ENCODE data around the gene UBA6. TPM values are rescaled to one million over a fixed set of nuclear protein-coding genes. Genes with fewer than 3 reads are reported as not detected.

UBA6 gene
- total RNA-seq, 3 donors from 2014 or later: 37.8 to 85.5 (median 50.5) TPM

DNA sequence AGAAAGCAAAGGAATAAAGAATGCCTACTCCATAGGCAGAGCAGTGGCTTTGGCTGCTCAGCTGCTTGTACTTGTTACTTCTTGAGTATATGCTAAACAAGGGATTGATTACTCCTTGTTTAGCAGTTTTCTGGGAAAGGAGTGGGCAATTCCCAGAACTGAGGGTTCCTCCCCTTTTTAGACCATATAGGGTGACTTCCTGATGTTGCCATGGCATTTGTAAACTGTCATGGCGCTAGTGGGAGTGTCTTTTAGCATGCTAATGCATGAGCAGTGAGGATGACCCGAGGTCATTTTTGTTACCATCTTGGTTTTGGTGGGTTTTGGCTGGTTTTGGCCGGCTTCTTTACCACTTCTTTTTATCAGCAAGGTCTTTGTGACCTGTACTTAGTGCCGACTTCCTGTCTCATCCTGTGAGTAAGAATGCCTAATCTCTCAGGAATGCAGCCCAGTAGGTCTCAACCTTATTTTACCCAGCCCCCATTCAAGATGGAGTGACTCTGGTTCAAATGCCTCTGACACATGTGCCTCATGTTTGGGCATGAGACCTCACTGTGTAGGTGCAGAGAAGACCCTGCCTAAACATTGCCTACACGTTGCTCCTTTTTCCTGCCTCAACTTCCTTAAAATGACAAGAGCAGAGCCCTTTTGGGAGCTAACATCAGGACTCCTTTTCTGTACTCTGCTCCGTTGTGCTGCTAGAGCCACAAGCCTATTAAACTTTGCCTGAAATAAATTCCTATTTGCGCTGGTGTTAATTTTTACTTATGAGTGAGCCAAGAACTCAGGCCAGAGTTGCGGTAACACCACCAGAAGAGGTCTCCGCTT, 21.0 kb upstream of the UBA6 start:
- no peaks in the 10 kb centered on the region for H3K27me3 ChIP-seq
- intact Hi-C loops (cut with DNase I; ENCODE audit: low total_unique reads): no loop called here
- TF ChIP-seq POLR2A (IDR thresholded peaks at IDR 0.05): no peak
- TF ChIP-seq POLR2AphosphoS5 (IDR thresholded peaks at IDR 0.05): no peak
- no peak for TF ChIP-seq CTCF (IDR thresholded peaks at IDR 0.05)

DNA sequence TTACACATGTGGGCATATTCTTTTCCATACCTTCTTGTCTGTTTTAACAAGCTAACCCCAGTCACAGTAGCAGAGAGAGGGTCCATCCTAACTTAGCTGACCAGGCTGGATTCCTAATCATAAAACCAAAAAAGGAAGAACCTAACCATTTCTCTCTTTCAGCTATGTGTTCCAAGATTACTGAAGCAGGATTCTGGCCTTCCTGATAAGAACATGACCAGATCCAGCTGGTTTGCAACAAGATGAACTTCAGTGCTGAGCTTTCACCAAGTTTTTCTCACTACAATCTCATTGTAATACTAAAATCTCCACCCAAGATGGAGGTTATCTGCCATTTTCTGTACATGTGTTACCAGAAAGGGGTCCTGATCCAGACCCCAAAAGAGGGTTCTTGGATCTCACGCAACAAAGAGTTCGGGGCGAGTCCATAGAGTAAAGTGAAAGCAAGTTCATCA, 20.4 kb upstream of the UBA6 start:
- TF ChIP-seq POLR2AphosphoS5 (IDR thresholded peaks at IDR 0.05) (no peak), POLR2A (IDR thresholded peaks at IDR 0.05) (no peak), CTCF (IDR thresholded peaks at IDR 0.05) (no peak)
- no peak overlapping the region for H3K27ac ChIP-seq
- no peak overlapping the region for H3K4me3 ChIP-seq
- intact Hi-C loops (cut with DNase I; ENCODE audit: low total_unique reads): no loop called here
- H3K36me3 ChIP-seq: no peaks in the 10 kb centered on the region
- H3K9me3 ChIP-seq: no peaks in the 10 kb centered on the region
- no peaks in the 10 kb centered on the region for H3K27me3 ChIP-seq
- no peak for DNase-seq (ENCODE audit: low spot score in 2 of 2)
- no peaks in the 10 kb centered on the region for H3K4me1 ChIP-seq

More for the DNA sequence above, 21.0 kb upstream of the UBA6 start:
- DNase-seq (ENCODE audit: low spot score in 2 of 2): no peak
- Histone ChIP-seq H3K4me3 (no peak overlapping the region), H3K9me3 (no peaks in the 10 kb centered on the region), H3K4me1 (no peaks in the 10 kb centered on the region), H3K36me3 (no peaks in the 10 kb centered on the region), H3K27ac (no peak overlapping the region)

GRCh38 chr4:67719953-67720617, 19.1 kb upstream of the UBA6 start:
- no peak overlapping the region for H3K4me3 ChIP-seq
- H3K27ac ChIP-seq: no peak overlapping the region
- TF ChIP-seq POLR2AphosphoS5 (IDR thresholded peaks at IDR 0.05) (no peak), CTCF (IDR thresholded peaks at IDR 0.05) (no peak)
- no peak for DNase-seq (ENCODE audit: low spot score in 2 of 2)
- intact Hi-C loops (cut with DNase I; ENCODE audit: low total_unique reads): no loop called here
- no peaks in the 10 kb centered on the region for H3K9me3 ChIP-seq
- no peaks in the 10 kb centered on the region for H3K27me3 ChIP-seq
- no peaks in the 10 kb centered on the region for H3K36me3 ChIP-seq
- no peaks in the 10 kb centered on the region for H3K4me1 ChIP-seq

- DNase-seq (ENCODE audit: low spot score in 2 of 2): no peak
- H3K27ac ChIP-seq: no peak overlapping the region
- TF ChIP-seq POLR2A (IDR thresholded peaks at IDR 0.05) (no peak), POLR2AphosphoS5 (IDR thresholded peaks at IDR 0.05) (no peak), CTCF (IDR thresholded peaks at IDR 0.05) (no peak)
- intact Hi-C loops (cut with DNase I; ENCODE audit: low total_unique reads): no loop called here
- H3K27me3 ChIP-seq: no peaks in the 10 kb centered on the region
- H3K36me3 ChIP-seq: no peaks in the 10 kb centered on the region
- H3K4me1 ChIP-seq: no peaks in the 10 kb centered on the region
- H3K9me3 ChIP-seq: no peaks in the 10 kb centered on the region
- no peak overlapping the region for H3K4me3 ChIP-seq
Measured at GRCh38 chr4:67718848-67719247, 17.9 kb upstream of the UBA6 start.

DNA sequence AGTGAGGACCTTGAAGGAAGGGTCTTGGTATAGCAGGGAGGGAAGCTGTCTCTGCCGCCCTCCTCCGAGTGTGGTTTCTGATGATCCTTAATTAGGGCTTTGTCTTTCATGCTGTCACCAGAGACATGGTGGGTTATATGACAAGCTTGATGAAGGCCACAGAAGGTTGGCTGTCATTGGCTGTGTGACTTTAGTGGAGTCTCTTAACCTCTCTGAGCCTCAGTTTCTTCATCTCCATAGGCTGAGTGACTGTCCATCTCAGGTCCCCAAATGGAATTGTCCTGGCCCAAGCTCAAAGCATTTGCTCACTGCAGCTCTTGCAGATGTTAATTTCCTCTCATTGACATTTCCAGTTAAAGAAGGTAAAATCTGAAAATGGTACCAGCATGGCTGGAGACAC, 16.6 kb upstream of the UBA6 start:
- no peaks in the 10 kb centered on the region for H3K27me3 ChIP-seq
- H3K27ac ChIP-seq: no peak overlapping the region
- no peak overlapping the region for H3K4me3 ChIP-seq
- H3K36me3 ChIP-seq: no peaks in the 10 kb centered on the region
- intact Hi-C loops (cut with DNase I; ENCODE audit: low total_unique reads): no loop called here
- no peaks in the 10 kb centered on the region for H3K4me1 ChIP-seq
- no peaks in the 10 kb centered on the region for H3K9me3 ChIP-seq
- TF ChIP-seq CTCF (IDR thresholded peaks at IDR 0.05): no peak
- TF ChIP-seq POLR2AphosphoS5 (IDR thresholded peaks at IDR 0.05): no peak
- TF ChIP-seq POLR2A (IDR thresholded peaks at IDR 0.05): no peak
- no peak for DNase-seq (ENCODE audit: low spot score in 2 of 2)

All from breast epithelium (tissue), 4 donors.